Retinal pigment epithelial cell (primary cell): ENCODE results near the gene PFDN5.

Experiments
- DNase-seq: peaks from one replicate; pipeline ENCODE4 v3.0.0-alpha.2; 2010; ENCODE audit warnings: low read depth
- H3K4me3 ChIP-seq: 2 replicates; pipeline ENCODE4 v1.5.1; 2011; ENCODE audit warnings: mild to moderate bottlenecking, low read length, control low read depth, moderate library complexity
- CTCF ChIP-seq: conservative IDR thresholded peaks from 2 replicates; pipeline ENCODE4 v1.5.1; 2011; ENCODE audit warnings: low read depth, low read length, control low read depth, inconsistent platforms

Gene PFDN5

DNA sequence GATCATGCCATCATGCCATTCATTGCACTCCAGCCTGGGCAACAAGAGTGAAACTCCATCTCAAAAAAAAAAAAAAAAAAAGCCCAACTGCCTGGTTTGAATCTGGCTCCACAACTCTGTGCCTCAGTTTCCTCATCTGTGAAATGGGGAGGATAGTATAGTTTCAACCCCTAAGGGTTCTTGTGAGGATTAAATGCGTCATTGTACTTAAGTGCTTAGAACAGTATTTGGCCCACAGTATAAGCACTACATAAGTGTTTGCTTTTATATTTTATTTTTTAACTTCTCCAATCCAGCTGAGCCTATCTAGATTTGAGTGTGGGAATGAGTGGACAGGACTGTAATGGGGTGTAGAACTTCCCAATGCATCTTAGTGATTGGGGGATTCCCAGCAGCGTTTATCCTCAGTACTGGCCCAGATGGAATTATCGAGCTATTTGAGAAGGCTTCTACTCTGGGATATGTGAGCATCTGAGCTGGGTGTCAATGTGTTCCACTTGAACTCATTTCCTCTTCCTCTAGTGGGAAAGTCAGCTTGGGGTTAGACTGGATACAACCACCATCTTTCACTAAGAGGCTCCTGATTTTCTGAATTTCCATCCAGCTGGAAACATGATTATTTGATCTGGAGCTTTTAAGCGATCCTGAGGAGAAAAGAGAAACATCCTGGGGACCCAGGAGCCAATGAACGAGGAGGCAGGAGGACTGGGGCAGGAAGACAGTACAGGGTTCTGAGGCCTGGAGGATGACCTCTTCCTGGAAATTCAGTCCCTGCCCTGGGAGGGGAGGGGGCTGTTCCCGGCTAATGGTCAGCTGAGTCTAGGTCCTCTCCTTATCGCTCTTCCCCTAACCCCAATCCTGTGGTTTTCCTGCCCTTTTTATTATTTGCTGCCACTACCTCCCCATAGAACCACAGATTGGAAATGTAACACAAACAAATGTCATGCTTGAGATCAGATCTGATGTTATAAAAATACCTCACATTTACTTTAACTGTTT is 36.5 kb upstream of the PFDN5 start:
- DNase-seq = no peak
- no peak for TF ChIP-seq CTCF
- H3K4me3 ChIP-seq = no peak overlapping the region

DNA sequence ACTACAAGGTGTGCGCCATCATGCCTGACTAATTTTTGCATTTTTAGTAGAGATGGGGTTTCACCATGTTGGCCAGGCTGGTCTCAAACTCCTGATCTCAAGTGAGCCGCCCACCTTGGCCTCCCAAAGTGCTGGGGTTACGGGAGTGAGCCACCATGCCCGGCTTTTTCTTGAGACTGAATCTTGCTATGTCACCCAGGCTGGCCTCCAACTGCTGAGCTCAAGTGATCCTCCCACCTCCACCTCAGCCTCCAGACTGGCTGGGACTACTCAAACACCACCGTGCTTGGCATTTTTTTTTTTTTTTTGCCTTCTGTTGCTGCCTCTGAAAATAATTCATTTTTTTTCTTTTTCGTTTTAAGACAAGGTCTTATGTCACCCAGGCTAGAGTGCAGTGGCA is 35.5 kb upstream of the PFDN5 start:
- no peak for TF ChIP-seq CTCF
- H3K4me3 ChIP-seq = no peak overlapping the region
- DNase-seq = no peak

DNA sequence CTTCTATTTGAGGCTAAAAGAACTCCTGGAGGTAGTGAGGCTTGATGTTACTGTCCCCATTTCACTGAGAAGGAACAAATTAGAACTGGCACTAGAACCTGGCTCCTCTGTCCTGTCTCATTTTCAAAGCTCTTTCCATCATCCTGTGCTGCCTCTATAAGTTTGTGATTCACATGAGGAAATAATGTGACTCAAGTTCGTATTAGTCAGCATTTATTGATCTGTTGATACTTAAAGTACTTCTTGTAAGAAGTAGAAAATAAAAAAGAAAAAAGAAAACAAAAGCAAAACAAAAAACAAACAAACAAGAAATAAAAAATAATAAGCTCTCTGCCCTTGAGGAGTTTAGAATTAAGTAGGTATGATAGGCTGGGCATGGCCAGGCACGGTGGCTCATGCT is 29.6 kb upstream of the PFDN5 start:
- H3K4me3 ChIP-seq = no peak overlapping the region
- TF ChIP-seq CTCF = no peak
- DNase-seq = no peak

DNA sequence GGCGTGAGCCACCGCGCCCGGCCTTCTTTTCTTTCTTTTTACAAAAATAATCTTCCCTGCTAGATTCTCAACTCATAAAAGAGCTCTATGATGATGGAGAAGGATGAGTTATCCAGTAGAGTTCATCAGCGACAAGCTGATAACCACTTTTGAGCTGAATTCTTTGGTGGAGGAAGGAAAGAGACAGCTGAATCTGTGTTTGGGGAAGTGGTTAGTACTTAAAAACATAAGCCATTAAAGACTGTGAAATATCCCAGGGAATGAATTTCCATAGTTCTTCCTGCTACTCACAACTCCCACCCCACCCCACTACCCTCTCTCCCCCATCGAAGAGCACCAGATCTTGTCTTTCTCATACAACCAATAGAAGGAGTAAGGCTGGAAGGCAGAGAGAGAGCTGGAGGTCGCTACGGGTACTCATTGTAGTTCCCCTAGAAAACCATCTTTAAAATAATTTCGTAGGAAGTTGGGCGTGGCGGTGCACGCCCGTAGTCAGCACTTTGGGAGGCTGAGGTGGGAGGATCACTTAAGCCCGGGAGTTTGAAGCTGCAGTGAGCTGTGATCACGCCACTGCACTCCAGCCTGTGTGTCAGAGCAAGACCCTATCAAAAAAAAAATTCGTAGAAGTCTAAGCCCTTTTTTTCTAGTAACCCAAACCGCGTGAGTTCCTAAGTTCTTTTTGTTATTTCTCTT is 27.9 kb upstream of the PFDN5 start:
- TF ChIP-seq CTCF = no peak
- DNase-seq = no peak

DNA sequence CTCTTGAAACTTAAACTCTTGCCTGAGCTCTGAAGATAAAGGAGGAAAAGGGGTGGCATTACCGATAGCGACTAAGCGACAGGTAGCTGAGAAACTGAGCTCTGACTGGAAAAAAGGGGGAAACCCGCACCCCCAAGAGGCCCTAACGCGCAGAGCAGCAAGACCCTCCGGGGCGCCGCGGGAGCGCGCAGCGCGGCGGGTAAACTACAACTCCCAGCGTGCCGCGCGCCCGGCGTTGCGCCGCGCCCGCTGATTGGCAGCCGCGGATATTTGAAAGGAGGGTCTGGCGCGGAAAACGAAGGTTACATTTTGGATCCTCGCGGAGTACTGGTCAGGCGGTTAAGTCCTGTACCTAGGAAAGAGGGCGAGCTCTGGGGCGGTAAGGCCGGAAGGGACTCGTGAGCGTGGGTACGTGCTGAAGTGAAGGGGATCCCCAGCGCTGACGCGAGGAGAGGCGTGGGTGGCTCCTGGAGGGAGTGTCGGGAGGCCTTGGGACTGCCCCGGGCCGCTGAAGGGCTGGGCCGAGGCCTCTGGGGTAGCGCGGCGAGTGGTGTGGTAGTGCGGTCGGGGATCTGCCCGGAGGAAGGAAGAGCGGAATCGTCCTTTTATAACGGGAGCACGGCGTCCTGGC is 27.2 kb upstream of the PFDN5 start, which contains the start of gene ESPL1:
Gene ESPL1, plus strand, starts transcription at position 301 of the 631 bp plus-strand sequence. CDS start 468 bp downstream, outside the sequence.
- TF ChIP-seq CTCF = peak; percentile 37
- H3K4me3 ChIP-seq = peak within 1 kb of the TSS; percentile 92
- DNase-seq = no peak

More for the DNA sequence above, 27.9 kb upstream of the PFDN5 start:
- peak overlapping the region; percentile 92 for H3K4me3 ChIP-seq

DNA sequence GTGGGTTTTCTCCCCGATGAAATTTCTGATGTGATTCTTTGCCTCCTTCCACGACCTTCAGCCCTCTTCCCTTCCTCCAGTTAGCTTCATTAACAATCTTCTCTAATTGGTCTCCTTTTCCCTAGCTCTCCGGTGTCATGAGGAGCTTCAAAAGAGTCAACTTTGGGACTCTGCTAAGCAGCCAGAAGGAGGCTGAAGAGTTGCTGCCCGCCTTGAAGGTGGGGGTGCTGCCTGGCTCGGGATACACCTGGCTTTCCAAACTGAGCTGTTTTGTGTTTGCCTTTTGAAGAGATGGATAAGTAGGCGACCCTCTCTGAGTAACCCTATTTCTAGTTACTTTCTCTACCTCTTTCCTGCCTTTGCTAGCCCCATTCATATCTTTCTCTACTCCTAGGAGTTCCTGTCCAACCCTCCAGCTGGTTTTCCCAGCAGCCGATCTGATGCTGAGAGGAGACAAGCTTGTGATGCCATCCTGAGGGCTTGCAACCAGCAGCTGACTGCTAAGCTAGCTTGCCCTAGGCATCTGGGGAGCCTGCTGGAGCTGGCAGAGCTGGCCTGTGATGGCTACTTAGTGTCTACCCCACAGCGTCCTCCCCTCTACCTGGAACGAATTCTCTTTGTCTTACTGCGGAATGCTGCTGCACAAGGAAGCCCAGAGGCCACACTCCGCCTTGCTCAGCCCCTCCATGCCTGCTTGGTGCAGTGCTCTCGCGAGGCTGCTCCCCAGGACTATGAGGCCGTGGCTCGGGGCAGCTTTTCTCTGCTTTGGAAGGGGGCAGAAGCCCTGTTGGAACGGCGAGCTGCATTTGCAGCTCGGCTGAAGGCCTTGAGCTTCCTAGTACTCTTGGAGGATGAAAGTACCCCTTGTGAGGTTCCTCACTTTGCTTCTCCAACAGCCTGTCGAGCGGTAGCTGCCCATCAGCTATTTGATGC is 26.4 kb upstream of the PFDN5 start:
- peak overlapping the region; percentile 92 for H3K4me3 ChIP-seq
- no peak for DNase-seq
- TF ChIP-seq CTCF = no peak
